ENCODE measurements around the gene ZDHHC20.
"Not testable (repeated sequence)": the region's sequence is repeated elsewhere in the genome, so short reads cannot be mapped to it uniquely, and the experiment has no call there.

Gene ZDHHC20

DNA sequence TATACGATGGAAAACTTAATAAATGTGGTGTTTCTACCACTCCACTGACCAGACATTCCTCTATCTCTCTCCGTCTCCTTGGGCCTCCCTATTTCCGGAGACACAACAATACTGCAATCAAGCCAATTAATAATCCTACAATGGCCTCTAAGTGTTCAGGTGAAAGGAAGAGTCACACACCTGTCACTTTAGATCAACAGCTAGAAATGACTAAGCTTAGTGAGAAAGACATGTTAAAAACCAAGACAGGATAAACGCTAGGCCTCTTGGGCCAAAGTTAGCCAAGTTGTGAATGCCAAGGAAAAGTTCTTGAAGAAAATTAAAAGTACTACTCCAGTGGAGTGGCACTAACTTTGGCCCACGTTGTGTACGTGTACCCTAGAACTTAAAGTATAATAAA, 22.5 kb downstream of the ZDHHC20 start:
- in situ Hi-C loops (cut with HindIII; ENCODE audit: low sequenced_read_pairs) = no loop called here

DNA sequence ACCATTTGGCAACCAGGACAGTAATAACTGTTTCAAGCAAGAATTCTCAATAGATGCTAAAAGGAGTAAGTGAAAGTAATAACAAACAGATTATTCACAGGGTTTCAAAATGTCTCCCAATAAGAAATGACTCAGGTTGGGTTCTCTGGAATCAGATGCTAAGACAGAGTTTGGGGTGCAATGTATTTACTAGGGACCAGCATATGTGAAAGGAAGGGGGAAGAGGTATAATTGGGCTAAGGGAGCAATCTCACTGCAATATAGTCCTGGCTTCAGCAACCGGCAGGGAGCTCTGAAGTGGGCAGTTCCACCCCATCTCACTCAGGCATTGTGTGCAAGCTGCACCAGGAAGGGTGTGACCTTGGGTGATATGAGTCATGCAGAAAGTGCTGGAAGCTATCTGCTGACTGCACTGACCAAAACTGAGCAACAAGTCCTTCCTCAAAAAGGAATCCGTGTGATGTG, 23.4 kb downstream of the ZDHHC20 start:
- in situ Hi-C loops (cut with HindIII; ENCODE audit: low sequenced_read_pairs) = no loop called here

DNA sequence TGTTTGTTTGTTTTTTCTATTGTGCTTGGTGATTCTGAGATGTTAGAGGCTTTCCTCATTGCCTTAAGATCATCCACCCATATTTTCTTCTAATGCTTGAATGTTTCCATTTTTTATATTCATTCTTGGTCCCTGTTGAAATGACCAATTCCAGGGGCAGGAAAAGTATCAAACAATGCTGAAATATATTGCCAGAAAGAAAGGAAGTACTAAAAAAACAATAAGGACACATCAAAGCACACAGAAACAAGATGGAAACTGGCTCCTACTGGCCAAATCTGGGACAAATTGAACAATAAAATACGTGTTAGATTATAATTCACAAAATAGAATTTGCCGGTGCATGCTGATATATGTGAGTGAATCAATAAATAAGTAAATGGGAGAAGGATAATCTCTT, 23.9 kb downstream of the ZDHHC20 start:
- in situ Hi-C loops (cut with HindIII; ENCODE audit: low sequenced_read_pairs) = no loop called here

DNA sequence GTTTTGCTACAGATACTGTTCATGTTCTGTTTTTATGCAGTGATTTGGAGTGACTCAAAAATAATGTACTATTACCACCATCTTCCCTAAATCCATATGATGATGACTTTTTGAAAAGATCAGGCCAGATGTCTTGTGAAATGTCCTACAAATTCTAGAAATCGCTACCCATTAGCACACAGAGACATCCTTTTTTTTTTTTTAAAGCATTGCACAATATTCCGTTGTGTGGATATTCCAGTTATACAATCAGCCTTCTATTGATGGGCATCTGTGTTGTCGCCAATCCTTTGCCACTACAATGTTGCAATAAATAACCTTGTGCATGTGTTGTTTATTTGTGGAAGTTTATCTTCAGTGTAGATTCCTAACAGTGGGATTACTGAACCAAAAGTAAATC, 24.5 kb downstream of the ZDHHC20 start:
- in situ Hi-C loops (cut with HindIII; ENCODE audit: low sequenced_read_pairs) = no loop called here

DNA sequence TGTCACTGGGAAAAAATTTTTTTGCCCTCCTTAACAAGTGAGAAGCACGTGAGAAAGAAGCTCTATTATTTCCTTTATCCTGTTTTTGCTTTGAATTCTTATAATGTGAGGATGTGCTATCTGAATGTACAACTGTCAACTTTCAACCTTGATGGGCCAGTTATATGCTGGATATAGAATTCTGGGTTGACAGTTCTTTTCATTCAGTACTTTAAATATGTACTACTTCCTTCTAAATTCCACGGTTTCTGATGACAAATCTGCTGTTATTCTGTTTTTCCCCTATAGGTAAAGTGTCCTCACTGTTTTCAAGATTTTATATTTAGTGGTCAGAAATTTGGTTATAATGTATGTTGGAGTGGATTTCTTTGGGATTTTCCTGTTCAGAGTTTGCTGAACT, 29.9 kb downstream of the ZDHHC20 start:
- in situ Hi-C loops (cut with HindIII; ENCODE audit: low sequenced_read_pairs) = no loop called here

DNA sequence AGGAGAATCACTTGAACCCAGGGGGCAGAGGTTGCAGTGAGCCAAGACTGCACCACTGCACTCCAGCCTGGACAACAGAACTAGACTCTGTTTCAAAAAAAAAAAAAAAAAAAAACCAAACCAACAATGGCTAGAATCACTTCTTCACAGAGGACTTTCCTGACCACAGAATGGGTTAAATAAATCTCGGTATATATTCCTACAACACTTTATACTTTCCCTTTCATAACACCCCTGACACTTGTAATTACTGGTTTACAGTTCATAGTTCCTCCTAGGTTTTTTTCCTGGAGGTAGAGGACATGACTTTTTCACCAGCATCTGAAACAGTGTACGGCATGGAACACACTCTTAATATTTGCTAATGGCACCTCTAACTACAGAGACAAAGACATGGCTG, 31.4 kb downstream of the ZDHHC20 start:
- in situ Hi-C loops (cut with HindIII; ENCODE audit: low sequenced_read_pairs) = no loop called here

DNA sequence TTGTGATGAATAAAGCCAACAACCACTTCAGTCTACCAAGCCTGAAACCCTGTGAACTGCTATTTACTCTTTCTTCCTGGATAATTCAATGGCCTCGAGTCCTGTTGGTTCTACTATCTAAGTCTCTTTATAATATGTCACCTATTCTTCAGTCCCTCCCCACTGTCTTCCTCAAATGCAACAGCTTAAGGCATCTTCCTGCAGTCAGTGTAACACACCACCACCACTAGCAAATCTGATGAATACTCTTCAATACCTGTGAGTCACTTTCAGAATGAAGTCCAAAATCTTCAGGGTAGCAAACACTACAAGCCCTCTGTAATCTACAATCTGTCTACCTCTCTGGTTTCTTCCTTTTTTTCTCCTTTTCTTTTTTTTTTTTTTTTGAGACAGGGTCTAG, 32.9 kb downstream of the ZDHHC20 start:
- in situ Hi-C loops (cut with HindIII; ENCODE audit: low sequenced_read_pairs) = no loop called here

DNA sequence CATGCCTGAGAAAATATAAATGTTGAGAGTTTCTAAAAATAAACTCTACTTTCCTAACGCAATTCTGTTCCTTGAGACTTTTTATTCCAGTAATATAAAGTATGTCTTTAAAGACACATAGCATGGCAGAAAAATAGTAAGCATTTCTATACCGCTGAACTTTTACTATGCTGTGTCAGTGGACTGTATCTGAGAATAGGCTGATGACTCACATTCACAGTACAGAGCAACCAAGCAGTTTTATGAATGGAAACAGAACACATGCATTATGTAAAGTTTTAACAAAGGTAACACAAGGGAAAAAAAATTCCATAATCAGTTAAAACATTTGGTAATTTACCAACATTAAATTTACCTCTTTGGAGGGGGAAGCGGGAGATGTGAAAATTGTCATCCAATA, 38.4 kb downstream of the ZDHHC20 start:
- in situ Hi-C loops (cut with HindIII; ENCODE audit: low sequenced_read_pairs) = no loop called here

DNA sequence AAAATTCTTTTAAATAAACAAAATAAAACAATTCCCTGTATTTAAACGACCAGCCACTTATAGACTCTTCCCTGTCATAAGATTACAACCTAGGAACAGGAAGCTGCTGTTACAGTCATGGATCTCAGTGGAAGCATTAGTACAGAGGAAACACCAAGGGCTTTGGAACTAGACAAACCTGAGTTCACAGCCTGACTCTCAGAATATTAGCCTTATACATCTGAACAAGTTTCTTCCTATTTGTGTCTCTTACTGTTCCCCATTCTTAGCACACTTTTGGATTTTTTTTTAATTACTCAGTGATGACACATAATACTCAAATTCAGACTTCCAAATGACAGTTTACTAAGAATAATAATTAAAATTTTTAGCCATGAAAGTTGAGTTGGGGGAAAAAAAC, 46.1 kb downstream of the ZDHHC20 start:
- in situ Hi-C loops (cut with HindIII; ENCODE audit: low sequenced_read_pairs) = no loop called here

DNA sequence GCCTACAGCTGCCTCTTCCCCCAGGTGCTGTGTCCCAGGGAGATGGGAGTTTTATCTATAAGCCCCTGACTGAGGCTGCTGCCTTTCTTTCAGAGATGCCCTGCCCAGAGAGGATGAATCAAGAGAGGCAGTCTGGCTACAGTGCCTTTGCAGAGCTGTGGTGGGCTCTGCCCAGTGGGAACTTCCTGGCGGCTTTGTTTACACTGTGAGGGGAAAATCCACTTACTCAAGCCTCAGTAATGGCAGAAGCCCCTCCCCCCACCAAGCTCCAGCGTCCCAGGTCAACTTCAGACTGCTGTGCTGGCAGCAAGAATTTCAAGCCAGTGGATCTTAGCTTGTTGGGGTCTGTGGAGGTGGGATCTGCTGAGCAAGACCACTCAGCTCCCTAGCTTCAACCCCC, 48.6 kb downstream of the ZDHHC20 start:
- in situ Hi-C loops (cut with HindIII; ENCODE audit: low sequenced_read_pairs) = not testable (repeated sequence)

DNA sequence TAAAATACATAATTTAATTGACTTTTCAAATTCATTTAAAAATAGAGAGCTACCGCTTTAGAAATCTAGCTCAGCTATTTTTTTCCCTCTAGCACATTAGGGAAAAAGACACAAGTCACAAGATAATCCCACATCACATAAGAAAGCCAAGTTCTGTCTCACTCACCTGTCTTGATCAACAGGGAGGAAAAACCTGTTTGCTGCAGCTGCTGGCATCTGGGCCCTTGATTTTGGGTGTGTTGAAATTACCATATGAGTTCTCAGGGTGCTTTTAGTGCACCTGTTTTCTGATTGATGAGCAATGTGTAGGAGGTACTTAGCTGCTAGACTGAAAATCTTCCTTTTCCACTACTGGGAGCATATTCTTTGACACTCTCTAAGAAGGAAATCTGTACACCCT, 53.8 kb downstream of the ZDHHC20 start:
- in situ Hi-C loops (cut with HindIII; ENCODE audit: low sequenced_read_pairs) = no loop called here

DNA sequence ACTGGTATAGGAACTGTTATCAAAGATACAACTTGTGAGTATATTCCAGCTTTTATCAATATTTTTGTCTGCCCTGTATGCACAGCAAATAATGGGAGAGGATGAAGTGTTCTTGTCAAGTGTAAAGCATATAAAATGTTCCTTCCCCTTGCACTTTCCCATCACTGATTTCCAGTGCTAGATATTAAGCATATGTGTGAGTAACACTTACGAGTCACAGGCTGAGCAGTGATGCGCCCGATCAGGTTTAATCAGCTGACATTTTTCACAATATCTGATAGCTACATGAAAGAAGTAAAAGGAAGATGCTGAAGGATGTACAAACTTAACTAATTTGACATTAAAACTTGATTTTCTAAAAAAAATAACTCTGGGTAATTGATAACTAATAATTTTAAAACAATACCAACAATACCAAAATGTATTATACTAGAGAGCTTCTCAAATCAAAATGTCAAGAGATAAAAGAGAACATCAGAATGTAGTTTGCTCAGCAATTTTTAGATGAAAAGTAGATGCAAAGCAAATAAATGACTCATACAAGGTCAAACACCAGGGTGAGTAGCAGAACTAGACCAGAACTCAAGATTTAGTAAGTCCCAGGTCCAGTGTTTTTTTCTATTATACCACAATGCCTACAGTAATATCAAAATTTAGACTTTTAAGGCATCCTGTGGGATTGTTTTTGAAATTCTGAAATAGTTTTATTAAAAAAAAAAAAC, 56.4 kb downstream of the ZDHHC20 start:
- in situ Hi-C loops (cut with HindIII; ENCODE audit: low sequenced_read_pairs) = no loop called here

DNA sequence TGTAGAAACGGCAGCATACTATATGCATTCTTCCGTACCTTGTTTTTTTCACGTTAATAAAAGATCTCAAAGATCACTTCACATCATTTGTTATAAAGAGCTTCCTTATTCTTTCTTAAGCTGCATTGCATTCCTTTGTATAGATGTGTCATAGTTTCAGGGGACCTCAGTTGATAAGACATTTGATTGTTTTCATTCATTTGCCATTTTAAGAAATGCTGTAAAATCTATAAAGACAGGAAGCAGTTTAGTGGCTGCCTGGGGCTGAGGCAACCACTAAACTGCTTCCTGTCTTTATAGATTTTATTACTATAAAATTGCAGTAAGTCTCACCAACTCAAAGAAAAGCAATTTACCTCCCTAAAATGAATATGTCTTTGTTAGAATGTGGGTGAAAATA, 59.4 kb downstream of the ZDHHC20 start:
- in situ Hi-C loops (cut with HindIII; ENCODE audit: low sequenced_read_pairs) = no loop called here

DNA sequence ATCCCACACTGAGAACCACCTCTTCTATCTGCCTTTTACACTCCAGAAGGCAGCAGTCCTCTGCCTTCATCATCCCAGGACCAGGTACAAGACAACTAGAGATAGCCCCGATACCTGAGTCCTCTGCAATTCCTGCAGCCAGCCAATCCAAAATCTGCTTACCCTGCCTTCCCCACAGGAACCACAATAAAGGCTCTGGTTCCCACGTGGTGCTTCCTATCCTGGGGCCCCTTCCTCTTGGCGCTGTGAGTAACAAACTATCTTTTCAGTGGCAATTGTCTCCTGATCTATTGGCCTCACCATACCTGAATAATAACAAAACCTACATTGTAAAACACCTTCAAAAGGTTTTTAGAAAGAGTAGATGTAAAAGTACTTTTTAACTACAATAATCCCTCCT, 63.1 kb downstream of the ZDHHC20 start:
- in situ Hi-C loops (cut with HindIII; ENCODE audit: low sequenced_read_pairs) = no loop called here

DNA sequence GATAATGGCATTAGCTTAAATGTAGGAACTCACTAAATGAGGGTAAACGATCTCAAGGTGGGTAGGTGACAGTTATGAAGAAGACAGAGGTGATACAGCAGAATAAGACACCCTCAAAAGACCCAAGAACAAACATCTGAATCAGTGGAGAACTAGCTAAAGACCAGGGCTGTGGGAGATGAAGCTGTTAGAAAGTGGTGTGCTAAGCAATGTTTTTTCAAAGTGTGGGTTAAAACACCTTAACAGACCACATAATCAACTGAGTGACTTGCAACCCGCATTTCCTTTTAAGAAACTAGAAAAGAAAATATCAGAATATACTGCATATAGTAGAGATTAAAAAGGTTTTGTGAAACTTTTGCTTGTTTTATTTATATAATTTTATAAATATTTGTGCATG, 70.0 kb downstream of the ZDHHC20 start:
- in situ Hi-C loops (cut with HindIII; ENCODE audit: low sequenced_read_pairs) = no loop called here

DNA sequence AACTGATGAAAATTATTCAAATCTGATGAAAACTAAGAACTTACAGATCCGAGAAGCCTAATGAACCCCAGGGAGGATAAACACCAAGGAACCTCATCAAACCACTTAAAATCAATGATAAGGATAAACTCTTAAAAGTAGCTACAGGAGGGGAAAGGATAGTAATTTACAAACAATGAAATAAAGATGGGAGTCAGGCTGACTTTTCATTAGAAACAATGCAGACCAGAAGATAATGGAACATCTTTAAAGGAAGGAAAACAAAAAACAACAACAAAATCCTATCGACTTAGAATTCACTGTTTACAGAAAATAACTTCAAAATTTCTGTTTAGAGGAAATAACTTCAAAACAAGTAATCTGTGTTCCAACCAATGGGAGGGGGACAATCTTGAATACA, 73.4 kb downstream of the ZDHHC20 start:
- in situ Hi-C loops (cut with HindIII; ENCODE audit: low sequenced_read_pairs) = no loop called here

DNA sequence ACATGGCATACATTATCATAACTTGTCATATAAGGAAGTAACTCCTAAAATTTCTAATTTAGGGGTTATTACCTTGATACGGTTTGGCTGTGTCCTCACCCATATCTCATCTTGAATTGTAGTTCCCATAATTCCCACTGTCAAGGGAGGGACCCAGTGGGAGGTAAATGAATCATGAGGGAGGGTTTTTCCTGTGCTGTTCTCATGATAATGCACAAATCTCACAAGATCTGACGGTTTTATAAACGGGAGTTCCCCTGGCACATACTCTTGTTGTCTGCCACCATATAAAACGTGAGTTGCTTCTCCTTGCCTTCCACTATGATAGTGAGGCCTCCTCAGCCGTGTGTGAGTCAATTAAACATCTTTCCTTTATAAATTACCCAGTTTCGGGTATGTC, 76.0 kb downstream of the ZDHHC20 start:
- in situ Hi-C loops (cut with HindIII; ENCODE audit: low sequenced_read_pairs) = no loop called here

DNA sequence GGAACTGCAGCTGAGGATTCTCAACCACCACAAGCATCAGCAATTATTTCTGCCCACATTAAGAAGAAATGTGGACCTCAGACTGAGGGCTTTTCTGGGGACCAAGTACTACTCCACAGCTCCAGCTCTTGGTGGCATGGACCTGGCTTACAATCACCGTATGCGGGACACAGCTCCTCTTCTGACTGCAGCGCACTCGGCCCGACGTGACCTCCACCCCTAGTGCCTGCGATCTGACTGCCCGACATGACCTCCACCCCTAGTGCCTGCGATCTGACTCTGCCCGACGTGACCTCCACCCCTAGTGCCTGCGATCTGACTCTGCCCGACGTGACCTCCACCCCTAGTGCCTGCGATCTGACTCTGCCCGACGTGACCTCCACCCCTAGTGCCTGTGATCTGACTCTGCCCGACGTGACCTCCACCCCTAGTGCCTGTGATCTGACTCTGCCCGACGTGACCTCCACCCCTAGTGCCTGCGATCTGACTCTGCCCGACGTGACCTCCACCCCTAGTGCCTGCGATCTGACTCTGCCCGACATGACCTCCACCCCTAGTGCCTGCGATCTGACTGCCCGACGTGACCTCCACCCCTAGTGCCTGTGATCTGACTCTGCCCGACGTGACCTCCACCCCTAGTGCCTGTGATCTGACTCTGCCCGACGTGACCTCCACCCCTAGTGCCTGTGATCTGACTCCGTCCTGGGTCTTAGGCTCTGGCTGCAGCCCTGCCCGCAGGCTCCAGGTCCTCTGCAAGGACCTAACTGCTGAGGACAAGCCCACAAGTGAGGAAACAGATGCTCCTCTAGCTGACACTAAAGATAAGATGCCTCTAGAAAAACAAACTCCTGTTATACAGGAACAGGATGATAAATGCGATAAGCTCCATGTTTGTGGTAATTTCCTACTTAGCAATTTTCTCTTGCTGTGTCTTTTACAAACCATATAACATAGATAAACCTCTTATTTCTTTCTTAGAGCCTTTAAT, 81.8 kb downstream of the ZDHHC20 start:
- in situ Hi-C loops (cut with HindIII; ENCODE audit: low sequenced_read_pairs) = not testable (repeated sequence)

DNA sequence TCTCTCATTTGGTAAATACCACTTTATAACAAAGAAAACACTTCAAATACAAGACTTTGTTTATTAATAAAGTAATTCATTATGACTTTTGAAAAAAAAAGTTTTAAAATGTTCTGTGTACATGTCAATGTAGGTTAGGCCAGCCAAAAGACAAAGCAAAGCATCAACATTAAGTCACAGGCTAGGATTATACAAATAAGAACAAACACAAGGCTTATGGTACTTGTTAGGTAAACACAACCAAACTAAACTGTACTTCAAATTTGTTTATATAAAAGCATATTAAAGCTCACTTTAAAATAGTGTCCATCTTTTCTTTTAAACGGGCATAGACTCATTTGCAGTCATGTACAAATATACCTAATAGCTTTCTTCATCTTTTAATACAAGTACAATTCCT, 86.6 kb downstream of the ZDHHC20 start:
- in situ Hi-C loops (cut with HindIII; ENCODE audit: low sequenced_read_pairs) = no loop called here

DNA sequence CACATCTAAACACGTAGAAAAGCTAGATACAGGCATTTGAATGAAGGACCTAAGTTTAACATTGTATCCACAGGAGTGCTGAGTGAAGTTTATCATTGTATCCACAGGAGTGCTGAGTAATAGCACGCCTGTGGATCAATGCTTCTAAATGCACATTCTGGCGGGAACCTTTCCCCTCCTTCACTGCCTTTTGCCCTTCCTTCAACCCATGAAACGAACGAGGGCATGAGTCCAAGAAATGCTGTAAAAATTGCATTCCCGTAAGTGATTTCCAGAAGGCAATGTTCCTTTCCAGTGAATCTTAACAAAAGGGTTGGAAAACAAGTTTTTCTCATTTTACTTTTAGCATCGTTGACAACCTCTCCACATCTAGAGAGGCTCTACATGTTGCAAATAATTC, 88.1 kb downstream of the ZDHHC20 start:
- in situ Hi-C loops (cut with HindIII; ENCODE audit: low sequenced_read_pairs) = no loop called here

DNA sequence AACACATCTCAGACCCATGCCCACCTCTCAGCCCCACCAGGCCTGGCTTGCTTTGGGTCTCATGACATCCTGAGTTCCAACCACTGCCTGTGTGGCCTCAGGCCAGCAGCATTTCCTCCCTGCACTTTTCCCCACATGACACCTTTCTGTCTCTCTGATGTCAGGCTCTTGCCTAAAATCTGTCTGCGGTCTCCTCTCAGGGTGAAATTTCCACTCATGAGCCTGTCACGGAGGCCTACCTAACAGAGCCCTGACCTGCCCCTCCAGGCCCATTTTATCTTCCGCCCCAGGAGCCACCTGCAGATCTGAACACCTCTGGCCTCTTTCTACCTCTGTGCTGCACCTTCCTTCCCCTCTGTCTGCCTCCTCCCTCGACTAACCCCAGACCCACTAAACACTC, 93.5 kb downstream of the ZDHHC20 start:
- in situ Hi-C loops (cut with HindIII; ENCODE audit: low sequenced_read_pairs) = no loop called here

DNA sequence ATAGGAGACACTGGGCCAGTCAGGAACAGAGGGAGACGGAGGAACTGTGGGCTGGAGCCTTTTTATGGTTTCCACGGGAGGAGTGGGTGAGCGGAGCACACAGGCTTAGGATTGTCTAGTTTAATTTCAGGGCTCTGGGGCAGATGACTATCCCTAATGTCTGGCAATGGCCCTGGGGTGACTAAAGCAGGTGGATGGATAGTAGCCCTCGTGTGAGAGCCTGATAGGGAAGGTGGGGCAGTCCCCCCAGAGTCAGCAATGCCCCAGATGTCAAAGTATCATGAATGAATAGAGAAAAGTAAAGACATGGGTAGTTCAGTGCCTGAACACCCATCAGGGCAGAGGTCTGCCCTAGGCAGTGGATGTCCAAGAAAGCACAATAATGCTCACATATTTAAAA, 94.2 kb downstream of the ZDHHC20 start:
- in situ Hi-C loops (cut with HindIII; ENCODE audit: low sequenced_read_pairs) = no loop called here
